Prostate gland (tissue), 2 donors: ENCODE data around the gene TANGO6. TPM values are rescaled to one million over a fixed set of nuclear protein-coding genes. Genes with fewer than 3 reads are reported as not detected.

ENCODE experiments used
- DNase-seq: peaks from one replicate; pipeline ENCODE4 v3.0.0-alpha.2; 2019; ENCODE audit warnings: low spot score
- H3K27ac ChIP-seq, 2 donors: fragments of 200-600 bp; sonication (generic); 2 replicates each; pipeline ENCODE4 v1.5.1; 2017 to 2019
- H3K27me3 ChIP-seq: fragments of 200-600 bp; sonication (generic); replicated peaks from 2 replicates; pipeline ENCODE4 v1.5.1; 2019; ENCODE audit not compliant: insufficient read depth
- H3K36me3 ChIP-seq, 2 donors: fragments of 200-600 bp; sonication (generic); 1 replicate in 1 of 2; 2 replicates in 1 of 2; pipeline versions ENCODE4 v1.5.1 to v1.8.1; 2017 to 2019
- H3K4me1 ChIP-seq: fragments of 200-600 bp; sonication (generic); replicated peaks from 2 replicates; pipeline ENCODE4 v1.5.1; 2019
- H3K4me3 ChIP-seq, 2 donors: fragments of 200-600 bp; sonication (generic); 2 replicates each; pipeline ENCODE4 v1.5.1; 2017 to 2019
- H3K9me3 ChIP-seq: fragments of 200-600 bp; sonication (generic); 2 replicates; pipeline ENCODE4 v1.5.1; 2017
- POLR2A ChIP-seq: fragments of 450-650 bp; IDR thresholded peaks from one replicate; pipeline ENCODE4 v1.6.1; 2016; ENCODE audit warnings: antibody characterized with exemption, mild to moderate bottlenecking
- POLR2AphosphoS5 ChIP-seq: sonication (generic); formaldehyde crosslinking; IDR thresholded peaks from one replicate; pipeline ENCODE4 v1.6.1; 2017; ENCODE audit warnings: antibody characterized with exemption
- whole genome bisulfite sequencing: methylation state at CpG from one replicate; pipeline ENCODE4 v1.1.5; 2018; 5-methylcytosine and 5-hydroxymethylcytosine counted together
- intact Hi-C: fragments of 100-400 bp; cut with DNase I; formaldehyde crosslinking; loops from one replicate; pipeline ENCODE4 v1.14.2; 2022
- total RNA-seq, 2 donors: library from RNA; depleted of rRNA; stranded (reverse); fragments of >200 nt; gene quantifications; one replicate each; pipeline ENCODE4 v1.1.0, GENCODE V29; 2016
- TF ChIP-seq, protein P1 (sequence below), 4 experiments: fragments of 200-600 bp in 2 of 4; fragments of 450-650 bp in 2 of 4; sonication (generic) in 2 of 4; IDR thresholded peaks; 1 replicate in 3 of 4; 2 replicates in 1 of 4; pipeline ENCODE4 v1.5.1; 2016 to 2019; ENCODE audit warnings: antibody characterized with exemption in 4 of 4, mild to moderate bottlenecking in 2 of 4, moderate library complexity in 2 of 4

The TANGO6 gene
- total RNA-seq, 2 donors from 2014 or later: 13.1 to 28.6 TPM

GRCh38 chr16:69108064-69108904, 265.0 kb downstream of the TANGO6 start:
- intact Hi-C loops: loop anchor here (5.0 kb wide), 2 partner anchors 171 to 261 kb away; no protein-coding TSS in a partner anchor
- Histone ChIP-seq H3K27me3 (no peaks in the 10 kb centered on the region), H3K9me3 (no peaks in the 10 kb centered on the region), H3K4me1 (peaks cover 15% of the 10 kb centered on the region), H3K36me3 (no peaks in the 10 kb centered on the region), H3K4me3 (no peak overlapping the region), H3K27ac (no peak overlapping the region)
- DNase-seq: no peak
- TF ChIP-seq, protein P1, sequence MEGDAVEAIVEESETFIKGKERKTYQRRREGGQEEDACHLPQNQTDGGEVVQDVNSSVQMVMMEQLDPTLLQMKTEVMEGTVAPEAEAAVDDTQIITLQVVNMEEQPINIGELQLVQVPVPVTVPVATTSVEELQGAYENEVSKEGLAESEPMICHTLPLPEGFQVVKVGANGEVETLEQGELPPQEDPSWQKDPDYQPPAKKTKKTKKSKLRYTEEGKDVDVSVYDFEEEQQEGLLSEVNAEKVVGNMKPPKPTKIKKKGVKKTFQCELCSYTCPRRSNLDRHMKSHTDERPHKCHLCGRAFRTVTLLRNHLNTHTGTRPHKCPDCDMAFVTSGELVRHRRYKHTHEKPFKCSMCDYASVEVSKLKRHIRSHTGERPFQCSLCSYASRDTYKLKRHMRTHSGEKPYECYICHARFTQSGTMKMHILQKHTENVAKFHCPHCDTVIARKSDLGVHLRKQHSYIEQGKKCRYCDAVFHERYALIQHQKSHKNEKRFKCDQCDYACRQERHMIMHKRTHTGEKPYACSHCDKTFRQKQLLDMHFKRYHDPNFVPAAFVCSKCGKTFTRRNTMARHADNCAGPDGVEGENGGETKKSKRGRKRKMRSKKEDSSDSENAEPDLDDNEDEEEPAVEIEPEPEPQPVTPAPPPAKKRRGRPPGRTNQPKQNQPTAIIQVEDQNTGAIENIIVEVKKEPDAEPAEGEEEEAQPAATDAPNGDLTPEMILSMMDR (IDR thresholded peaks at IDR 0.05): no peak
- TF ChIP-seq POLR2AphosphoS5 (no peak), POLR2A (no peak)
- WGBS: 46% methylated on average over 9 of the region's 9 CpGs

- intact Hi-C loops: loop anchor here (5.0 kb wide), 2 partner anchors 172 to 262 kb away; no protein-coding TSS in a partner anchor
- DNase-seq: no peak
- Histone ChIP-seq H3K9me3 (no peaks in the 10 kb centered on the region), H3K27ac (no peak overlapping the region), H3K36me3 (no peaks in the 10 kb centered on the region), H3K27me3 (no peaks in the 10 kb centered on the region), H3K4me1 (peaks cover 15% of the 10 kb centered on the region), H3K4me3 (no peak overlapping the region)
- TF ChIP-seq POLR2A (no peak), POLR2AphosphoS5 (no peak)
- TF ChIP-seq, protein P1 (IDR thresholded peaks at IDR 0.05): no peak
- 91% methylated on average over 4 of the region's 4 CpGs for WGBS
Observed at GRCh38 chr16:69108905-69109252, 265.5 kb downstream of the TANGO6 start.

DNA sequence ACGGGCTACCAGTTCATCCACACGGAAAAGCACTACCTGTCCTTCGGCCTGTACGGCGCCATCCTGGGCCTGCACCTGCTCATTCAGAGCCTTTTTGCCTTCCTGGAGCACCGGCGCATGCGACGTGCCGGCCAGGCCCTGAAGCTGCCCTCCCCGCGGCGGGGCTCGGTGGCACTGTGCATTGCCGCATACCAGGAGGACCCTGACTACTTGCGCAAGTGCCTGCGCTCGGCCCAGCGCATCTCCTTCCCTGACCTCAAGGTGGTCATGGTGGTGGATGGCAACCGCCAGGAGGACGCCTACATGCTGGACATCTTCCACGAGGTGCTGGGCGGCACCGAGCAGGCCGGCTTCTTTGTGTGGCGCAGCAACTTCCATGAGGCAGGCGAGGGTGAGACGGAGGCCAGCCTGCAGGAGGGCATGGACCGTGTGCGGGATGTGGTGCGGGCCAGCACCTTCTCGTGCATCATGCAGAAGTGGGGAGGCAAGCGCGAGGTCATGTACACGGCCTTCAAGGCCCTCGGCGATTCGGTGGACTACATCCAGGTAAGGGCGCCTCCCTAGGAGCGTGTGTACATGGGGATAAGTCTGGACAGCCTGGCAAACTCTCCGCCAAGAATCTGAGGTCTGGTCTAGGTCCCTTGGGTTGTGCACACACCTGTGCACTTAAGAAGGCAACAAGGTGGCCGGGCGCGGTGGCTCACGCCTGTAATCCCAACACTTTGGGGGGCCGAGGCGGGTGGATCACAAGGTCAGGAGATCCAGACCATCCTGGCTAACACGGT, 266.3 kb downstream of the TANGO6 start:
- WGBS: 94% methylated on average over 46 of the region's 48 CpGs

DNA sequence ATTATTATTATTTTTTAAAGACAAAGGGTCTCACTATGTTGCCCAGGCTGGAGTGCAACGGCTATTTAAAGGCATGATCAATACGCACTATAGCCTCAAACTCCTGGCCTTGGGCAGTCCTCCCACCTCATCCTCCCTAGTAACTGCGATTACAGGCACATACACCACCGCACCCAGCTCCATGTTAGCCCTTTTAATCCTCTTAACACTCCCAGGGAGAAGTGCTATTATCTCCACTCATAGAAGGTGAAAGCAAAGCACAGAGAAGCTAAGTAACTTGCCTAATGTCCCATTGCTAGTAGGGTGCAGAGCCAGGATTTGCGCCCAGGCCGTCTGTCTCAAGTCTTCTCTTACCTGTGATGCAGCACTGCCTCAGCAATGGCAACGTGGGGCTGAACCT, 267.1 kb downstream of the TANGO6 start:
- no peak for DNase-seq

More for the DNA sequence above, 266.3 kb downstream of the TANGO6 start:
- Histone ChIP-seq H3K27ac (no peak overlapping the region), H3K36me3 (no peaks in the 10 kb centered on the region), H3K9me3 (no peaks in the 10 kb centered on the region), H3K4me1 (peaks cover 15% of the 10 kb centered on the region), H3K4me3 (no peak overlapping the region), H3K27me3 (no peaks in the 10 kb centered on the region)
- TF ChIP-seq POLR2AphosphoS5: no peak
- DNase-seq: no peak
- intact Hi-C loops: loop anchor here (5.0 kb wide), 2 partner anchors 172 to 262 kb away; no protein-coding TSS in a partner anchor

More for the DNA sequence above, 267.1 kb downstream of the TANGO6 start:
- intact Hi-C loops: no loop called here
- no peaks in the 10 kb centered on the region for H3K36me3 ChIP-seq
- H3K4me1 ChIP-seq: peaks cover 15% of the 10 kb centered on the region
- TF ChIP-seq, protein P1 (IDR thresholded peaks at IDR 0.05): no peak
- no peak for TF ChIP-seq POLR2AphosphoS5
- no peak for TF ChIP-seq POLR2A
- 95% methylated on average over 7 of the region's 7 CpGs for whole genome bisulfite sequencing
- no peak overlapping the region for H3K27ac ChIP-seq
- no peak overlapping the region for H3K4me3 ChIP-seq
- H3K9me3 ChIP-seq: no peaks in the 10 kb centered on the region
- H3K27me3 ChIP-seq: no peaks in the 10 kb centered on the region
